ENCODE results near the gene CNGA1. TPM values are rescaled to one million over a fixed set of nuclear protein-coding genes. Genes with fewer than 3 reads are reported as not detected.

The CNGA1 gene
- total RNA-seq, 4 donors from 2014 or later = 0.27 to 4.1 (median 0.55) TPM; not detected in 1

DNA sequence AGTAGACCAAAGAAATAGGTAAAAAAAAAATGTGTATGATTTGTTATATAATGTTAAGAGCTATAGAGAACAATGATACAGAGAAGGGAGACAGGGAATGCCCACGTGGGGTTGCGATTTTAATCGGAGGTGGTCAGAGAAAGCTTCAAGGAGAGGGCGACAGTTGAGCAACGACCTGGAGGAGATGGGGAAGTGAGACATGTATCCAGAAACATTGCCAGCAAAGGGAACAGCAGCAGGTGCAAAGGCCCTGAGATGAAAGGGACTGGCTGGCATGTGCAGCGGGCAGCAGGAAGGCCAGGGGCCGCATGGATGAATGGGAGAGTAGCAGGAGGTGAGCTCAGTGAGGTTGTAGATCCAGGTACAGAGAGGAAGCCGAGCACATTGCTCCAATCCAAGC is 33.0 kb upstream of the CNGA1 start:
- H3K36me3 ChIP-seq = no peaks in the 10 kb centered on the region
- H3K9me3 ChIP-seq = no peaks in the 10 kb centered on the region
- H3K4me1 ChIP-seq = no peaks in the 10 kb centered on the region
- TF ChIP-seq, protein P1, sequence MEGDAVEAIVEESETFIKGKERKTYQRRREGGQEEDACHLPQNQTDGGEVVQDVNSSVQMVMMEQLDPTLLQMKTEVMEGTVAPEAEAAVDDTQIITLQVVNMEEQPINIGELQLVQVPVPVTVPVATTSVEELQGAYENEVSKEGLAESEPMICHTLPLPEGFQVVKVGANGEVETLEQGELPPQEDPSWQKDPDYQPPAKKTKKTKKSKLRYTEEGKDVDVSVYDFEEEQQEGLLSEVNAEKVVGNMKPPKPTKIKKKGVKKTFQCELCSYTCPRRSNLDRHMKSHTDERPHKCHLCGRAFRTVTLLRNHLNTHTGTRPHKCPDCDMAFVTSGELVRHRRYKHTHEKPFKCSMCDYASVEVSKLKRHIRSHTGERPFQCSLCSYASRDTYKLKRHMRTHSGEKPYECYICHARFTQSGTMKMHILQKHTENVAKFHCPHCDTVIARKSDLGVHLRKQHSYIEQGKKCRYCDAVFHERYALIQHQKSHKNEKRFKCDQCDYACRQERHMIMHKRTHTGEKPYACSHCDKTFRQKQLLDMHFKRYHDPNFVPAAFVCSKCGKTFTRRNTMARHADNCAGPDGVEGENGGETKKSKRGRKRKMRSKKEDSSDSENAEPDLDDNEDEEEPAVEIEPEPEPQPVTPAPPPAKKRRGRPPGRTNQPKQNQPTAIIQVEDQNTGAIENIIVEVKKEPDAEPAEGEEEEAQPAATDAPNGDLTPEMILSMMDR (IDR thresholded peaks at IDR 0.05) = no peak
- no peak for TF ChIP-seq POLR2A (IDR thresholded peaks at IDR 0.05)
- H3K27ac ChIP-seq = no peak overlapping the region
- no peaks in the 10 kb centered on the region for H3K27me3 ChIP-seq
- no peak overlapping the region for H3K4me3 ChIP-seq
- DNase-seq = no peak
- intact Hi-C loops (cut with DNase I; ENCODE audit: low total_unique reads) = no loop called here

DNA sequence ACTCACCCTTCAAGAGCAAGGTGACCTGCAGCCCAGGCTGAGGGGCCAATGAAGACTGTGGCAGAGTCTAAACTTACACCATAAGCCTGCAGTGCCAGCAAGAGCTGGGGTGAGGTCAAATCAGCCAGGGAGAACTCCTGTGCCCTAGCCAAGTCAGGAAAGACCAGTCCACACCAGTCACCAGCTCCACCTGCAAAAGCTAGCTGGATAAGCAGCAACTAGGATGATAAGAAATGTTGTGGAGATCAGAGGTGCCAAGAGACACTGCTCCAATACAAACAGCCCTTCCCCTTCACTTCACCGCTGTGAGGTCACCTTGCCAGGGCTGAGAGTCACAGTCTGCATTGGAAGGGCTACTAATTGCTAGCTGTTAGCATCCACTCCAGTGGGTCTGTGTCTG is 31.4 kb upstream of the CNGA1 start:
- TF ChIP-seq, protein P1 (IDR thresholded peaks at IDR 0.05) = no peak
- no peak for TF ChIP-seq POLR2A (IDR thresholded peaks at IDR 0.05)
- intact Hi-C loops (cut with DNase I; ENCODE audit: low total_unique reads) = no loop called here
- Histone ChIP-seq H3K9me3 (no peaks in the 10 kb centered on the region), H3K4me1 (no peaks in the 10 kb centered on the region), H3K27me3 (no peaks in the 10 kb centered on the region), H3K4me3 (no peak overlapping the region), H3K27ac (no peak overlapping the region), H3K36me3 (no peaks in the 10 kb centered on the region)
- DNase-seq = no peak

DNA sequence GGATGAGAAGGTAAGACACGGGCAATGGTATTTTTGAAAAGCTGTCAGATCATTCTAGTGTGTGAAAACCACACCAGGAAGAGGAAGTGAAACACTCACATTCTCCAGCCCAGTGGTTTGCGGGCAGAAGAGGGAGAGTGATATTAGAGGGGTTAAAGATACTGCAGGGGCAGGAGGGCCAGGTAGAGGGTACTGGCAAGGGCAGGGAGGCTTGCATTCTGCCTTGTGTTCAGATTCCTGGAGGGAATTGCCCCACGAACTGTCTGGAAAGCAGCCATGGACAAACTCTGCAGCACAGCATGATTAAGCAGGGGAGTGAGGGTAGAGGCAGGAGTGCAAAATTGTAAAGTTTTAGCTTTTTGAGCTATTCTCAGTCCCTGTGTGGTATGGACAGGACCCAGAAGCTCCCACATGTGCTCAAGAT is 31.0 kb upstream of the CNGA1 start:
- intact Hi-C loops (cut with DNase I; ENCODE audit: low total_unique reads) = no loop called here
- DNase-seq = no peak
- Histone ChIP-seq H3K4me1 (no peaks in the 10 kb centered on the region), H3K4me3 (no peak overlapping the region), H3K9me3 (no peaks in the 10 kb centered on the region), H3K36me3 (no peaks in the 10 kb centered on the region), H3K27ac (no peak overlapping the region), H3K27me3 (no peaks in the 10 kb centered on the region)
- TF ChIP-seq, protein P1 (IDR thresholded peaks at IDR 0.05) = no peak
- no peak for TF ChIP-seq POLR2A (IDR thresholded peaks at IDR 0.05)

GRCh38 chr4:48046059-48046458 is 29.6 kb upstream of the CNGA1 start:
- intact Hi-C loops (cut with DNase I; ENCODE audit: low total_unique reads) = no loop called here
- no peaks in the 10 kb centered on the region for H3K4me1 ChIP-seq
- TF ChIP-seq, protein P1 (IDR thresholded peaks at IDR 0.05) = no peak
- TF ChIP-seq POLR2A (IDR thresholded peaks at IDR 0.05) = no peak

DNA sequence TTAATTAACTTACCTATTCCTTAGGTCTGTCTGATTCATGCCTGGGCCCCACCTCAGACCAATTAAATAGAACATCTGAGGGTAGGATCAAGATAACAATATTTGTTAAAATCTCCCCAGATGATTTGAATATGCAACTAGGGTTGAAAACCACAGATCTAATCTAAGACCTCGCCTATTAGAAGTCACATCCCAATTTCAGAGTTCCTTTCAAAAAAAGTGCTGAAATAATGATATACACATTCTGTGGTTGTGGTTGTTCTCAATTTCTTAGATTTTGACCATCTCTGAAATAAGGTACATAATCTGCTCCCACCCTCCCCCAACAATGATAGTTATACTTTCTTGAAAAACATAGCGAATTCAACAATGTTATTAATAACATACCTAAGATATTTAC is 27.8 kb upstream of the CNGA1 start:
- H3K4me3 ChIP-seq = no peak overlapping the region
- intact Hi-C loops (cut with DNase I; ENCODE audit: low total_unique reads) = no loop called here
- no peaks in the 10 kb centered on the region for H3K36me3 ChIP-seq
- H3K27ac ChIP-seq = no peak overlapping the region
- H3K4me1 ChIP-seq = no peaks in the 10 kb centered on the region
- no peaks in the 10 kb centered on the region for H3K9me3 ChIP-seq
- H3K27me3 ChIP-seq = no peaks in the 10 kb centered on the region
- TF ChIP-seq, protein P1 (IDR thresholded peaks at IDR 0.05) = no peak
- TF ChIP-seq POLR2A (IDR thresholded peaks at IDR 0.05) = no peak
- no peak for DNase-seq

More at GRCh38 chr4:48046059-48046458, 29.6 kb upstream of the CNGA1 start:
- Histone ChIP-seq H3K4me3 (no peak overlapping the region), H3K9me3 (no peaks in the 10 kb centered on the region), H3K27ac (no peak overlapping the region), H3K27me3 (no peaks in the 10 kb centered on the region), H3K36me3 (no peaks in the 10 kb centered on the region)
- no peak for DNase-seq

Measured in uterus (tissue), 4 donors.